CD4-positive, alpha-beta T cell treated with Interferon gamma for 1 hour (primary cell): ENCODE results near the gene LSAMP.
"Not testable (repeated sequence)": the region's sequence is repeated elsewhere in the genome, so short reads cannot be mapped to it uniquely, and the experiment has no call there.

Experiments used
- DNase-seq: peaks from one replicate; pipeline ENCODE4 v3.0.0-alpha.2; 2020

Gene LSAMP

DNA sequence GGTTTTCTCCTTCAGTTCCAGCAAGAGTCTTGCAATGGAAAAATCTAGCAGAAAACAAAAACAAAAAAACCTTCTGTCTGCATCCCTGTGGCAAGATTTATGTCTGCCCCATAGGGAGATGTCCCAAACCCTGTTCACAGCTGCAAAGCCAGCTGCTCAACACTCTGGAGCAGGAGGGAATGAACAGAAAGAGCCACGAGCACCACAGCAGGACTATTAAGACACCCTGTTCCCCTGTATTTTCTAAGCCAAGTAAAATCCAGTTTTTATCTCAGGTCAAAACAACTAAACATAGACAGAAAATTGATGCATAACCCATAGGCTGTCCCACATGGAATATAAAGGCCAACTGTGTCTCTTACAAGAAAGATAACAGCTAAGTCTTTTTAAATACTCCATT, 357.9 kb downstream of the LSAMP start:
- DNase-seq = no peak

GRCh38 chr3:116084999-116085791, 360.1 kb downstream of the LSAMP start:
- DNase-seq = no peak

DNA sequence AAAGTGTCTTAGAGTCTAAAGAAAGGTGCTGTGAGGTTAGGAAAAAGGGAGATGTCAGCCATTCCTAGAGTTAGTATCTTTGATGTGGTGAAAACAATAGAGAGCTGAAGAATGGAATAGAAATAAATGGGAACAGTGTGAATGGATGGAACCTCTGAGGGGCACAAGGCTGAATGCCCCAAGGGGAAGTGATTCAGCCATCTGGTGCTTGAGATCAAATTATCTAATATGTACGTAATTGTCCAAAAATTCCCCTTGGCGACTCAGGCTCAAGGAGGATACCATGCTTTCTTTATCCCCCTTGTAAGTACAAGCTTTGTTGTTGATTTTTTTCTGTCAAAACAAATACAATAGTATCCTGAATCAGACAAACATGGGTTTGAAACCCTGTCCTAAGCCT, 361.6 kb downstream of the LSAMP start:
- DNase-seq = no peak

GRCh38 chr3:116078561-116078960, 366.7 kb downstream of the LSAMP start:
- DNase-seq = no peak

- DNase-seq = no peak
Observed at GRCh38 chr3:116077557-116077956, 367.7 kb downstream of the LSAMP start.

DNA sequence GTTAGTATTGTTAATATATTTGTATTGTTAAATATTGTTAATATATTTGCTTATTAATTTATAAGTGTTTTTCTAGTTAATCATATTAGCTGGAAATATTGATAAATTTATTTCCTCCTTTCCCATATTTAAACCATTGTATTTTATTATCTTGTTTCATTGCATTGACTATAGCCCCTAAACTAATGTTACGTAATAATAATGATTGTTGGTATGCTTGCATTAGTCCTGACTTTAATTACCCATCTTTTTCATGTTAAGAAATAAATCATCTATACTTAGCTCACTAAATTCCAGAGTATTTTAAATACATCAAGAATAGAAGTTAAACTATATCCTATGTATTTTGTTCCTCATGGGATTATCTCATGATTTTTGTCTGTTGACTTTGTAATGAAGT, 368.2 kb downstream of the LSAMP start:
- no peak for DNase-seq

DNA sequence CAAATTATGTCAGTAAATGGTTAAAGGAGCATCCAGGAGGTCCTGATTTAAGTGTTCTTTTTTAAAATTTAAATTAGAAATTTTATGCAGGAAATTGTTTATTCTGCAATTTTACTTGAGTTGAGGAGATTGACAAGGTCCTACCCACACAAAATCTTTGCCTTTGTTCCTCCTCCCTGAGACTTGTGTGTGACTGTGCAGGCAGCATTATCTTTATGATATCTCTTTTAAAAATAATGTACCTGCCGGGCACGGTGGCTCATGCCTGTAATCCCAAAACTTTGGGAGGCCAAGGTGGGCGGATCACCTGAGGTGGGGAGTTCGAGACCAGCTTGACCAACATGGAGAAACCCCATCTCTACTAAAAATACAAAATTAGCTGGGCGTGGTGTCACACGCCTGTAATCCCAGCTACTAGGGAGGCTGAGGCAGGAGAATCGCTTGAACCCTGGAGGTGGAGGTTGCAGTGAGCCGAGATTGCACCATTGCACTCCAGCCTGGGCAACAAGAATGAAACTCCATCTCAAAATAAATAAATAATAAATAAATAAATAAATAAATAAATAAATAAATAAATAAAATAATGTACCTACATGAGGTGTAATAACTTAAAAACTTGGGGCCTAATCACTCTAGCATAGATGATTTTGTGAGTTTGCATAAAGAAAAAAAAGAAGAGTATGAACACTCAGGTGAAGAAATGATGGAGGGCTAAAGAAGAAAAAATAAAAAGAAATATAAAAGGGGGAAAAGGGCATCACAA, 374.6 kb downstream of the LSAMP start:
- not testable (repeated sequence) for DNase-seq

- no peak for DNase-seq
Observed at GRCh38 chr3:116070061-116070460, 375.2 kb downstream of the LSAMP start.

GRCh38 chr3:116069024-116069423, 376.3 kb downstream of the LSAMP start:
- no peak for DNase-seq

DNA sequence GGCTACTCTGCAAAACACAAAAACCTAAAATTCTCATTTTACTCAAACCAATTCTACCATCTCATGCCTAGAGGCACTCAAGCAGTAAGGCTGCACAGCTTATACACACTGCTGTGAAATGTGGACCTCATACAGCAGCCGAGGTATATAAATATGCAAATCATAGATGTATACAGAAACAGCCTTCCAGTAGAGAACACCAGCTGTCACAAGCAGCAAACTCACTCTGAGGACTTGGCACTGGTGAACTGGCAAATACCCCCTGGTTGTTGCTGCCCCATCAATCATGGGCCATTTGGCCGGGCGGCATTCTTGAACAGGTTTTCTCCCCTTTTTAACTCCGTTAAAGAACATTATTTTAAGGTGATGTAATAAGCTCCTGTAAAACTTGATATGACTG, 378.0 kb downstream of the LSAMP start:
- DNase-seq = no peak

DNA sequence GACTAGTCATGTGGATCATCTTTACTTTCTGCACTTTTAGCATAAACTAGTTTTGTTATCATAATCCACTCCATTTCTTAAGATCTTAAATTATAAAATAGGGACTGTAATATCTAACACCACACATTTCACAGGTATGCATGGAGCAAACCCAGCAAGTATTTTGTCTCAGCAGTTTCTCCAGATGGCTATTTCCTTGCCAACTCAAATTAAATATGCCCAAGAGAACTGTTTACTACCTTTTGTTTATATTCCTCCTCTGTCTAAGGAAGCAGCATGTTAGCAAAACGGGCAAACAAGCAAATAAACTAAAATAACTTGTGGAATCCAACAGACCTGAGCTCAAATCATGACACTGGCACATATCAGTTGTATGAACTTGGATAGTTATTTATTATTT, 379.8 kb downstream of the LSAMP start:
- no peak for DNase-seq

DNA sequence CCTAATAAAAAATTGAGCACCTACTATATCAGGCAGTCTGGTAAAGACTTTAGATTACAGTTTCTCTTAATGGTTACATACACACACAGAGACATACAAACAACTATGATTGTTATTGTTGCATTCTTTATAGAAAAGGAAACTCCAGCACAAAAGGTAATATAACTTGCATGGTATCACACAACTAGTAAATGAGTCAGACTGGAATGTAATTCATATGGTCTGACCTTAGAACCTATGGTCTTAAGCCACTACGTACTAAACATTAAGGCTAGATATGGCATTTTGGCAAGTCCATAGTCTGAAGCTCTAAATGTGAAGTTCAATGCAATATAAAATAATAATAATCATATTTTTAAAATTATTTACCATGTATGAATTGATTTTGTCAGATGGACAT, 380.6 kb downstream of the LSAMP start:
- DNase-seq = no peak

DNA sequence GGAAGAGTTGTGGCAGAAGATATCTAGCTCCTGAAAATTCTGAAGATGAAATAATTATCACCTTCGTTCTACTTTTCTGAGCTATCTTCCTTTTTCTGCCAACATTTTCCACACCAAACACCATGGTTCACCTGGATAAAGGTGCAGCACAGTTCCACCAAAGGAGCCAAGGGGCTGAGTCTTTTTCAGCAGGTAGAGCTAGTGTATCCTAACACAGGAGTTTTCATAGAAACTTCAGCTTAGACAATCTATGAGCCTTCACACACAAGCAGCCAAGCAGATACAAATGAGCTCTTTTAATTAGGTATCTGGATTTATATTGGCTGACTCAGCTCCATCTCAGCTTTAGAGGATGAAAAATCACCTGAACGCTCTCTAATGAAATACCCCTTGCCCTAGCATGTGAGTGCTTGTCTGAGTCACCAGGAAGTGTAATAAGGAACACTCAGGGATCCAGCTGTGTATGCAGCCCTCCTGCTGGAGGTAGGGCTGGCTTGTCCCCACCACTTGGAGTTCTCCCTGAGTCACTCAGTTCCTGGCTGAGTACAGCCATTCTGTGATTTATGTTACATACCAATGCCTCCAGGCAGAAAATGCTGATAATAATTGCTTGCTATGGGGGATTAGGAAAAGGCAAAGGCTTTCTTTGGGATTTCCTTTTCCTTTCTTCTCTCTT, 385.7 kb downstream of the LSAMP start:
- no peak for DNase-seq

GRCh38 chr3:116058844-116059243, 386.4 kb downstream of the LSAMP start:
- no peak for DNase-seq

GRCh38 chr3:116057400-116058006, 387.8 kb downstream of the LSAMP start:
- DNase-seq = no peak

DNA sequence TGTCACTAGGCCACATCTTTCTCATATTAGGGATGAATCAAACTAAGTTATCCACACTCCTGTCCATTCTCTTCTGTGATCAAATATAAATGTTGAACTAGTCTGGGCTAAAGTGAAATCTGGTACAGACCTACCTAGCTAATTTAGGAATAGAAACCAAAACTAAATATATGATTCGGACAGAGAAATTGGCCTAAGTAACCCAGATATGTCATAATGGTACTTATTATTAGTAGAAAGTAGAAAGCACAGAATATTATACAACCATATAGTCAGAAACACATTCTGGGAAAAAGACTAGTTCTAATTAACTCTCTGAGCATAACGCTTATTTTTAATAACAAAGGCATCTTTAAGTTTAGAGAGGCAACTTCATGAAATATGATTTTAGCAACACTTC, 389.0 kb downstream of the LSAMP start:
- DNase-seq = no peak

DNA sequence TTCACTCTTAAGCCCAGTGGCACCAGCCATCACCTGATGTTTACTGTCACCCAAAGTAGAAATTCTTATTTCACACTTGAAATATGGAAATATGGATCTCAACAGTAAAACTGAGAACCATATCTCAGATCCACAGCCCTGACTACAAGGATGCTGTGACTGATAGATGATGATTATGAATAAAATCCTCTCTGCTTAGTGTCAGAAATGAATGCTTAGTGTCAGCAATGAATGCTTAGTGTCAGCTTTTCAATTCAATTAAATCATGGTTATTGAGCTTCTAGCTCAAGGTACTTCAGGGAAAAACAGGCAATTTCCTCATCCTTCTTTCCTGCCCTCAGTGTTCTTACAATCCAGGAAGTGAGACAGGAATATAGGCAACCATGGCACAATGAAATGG, 392.3 kb downstream of the LSAMP start:
- DNase-seq = no peak

DNA sequence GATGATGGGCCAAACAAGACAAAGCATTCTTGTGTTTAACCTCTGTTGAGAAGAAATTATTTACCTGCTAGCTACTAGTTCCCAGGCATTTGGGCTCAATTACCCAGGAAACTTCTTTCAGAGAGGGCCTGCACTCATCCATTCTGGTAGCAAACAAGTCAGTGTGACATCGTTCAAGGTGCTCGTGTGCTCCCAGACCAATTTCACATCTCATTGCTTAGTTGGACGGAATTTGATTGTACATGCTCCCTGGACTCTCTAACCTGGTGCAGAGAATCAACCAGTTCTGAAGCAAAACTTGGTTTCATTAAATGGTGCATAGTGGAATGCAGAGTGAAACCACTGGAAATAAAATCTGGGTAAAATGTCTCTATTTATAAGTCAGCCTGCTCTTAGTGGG, 392.7 kb downstream of the LSAMP start:
- DNase-seq = no peak

- DNase-seq = no peak
Observed at GRCh38 chr3:116051586-116051985, 393.7 kb downstream of the LSAMP start.

GRCh38 chr3:116051040-116051439, 394.2 kb downstream of the LSAMP start:
- DNase-seq = no peak

- no peak for DNase-seq
Observed at GRCh38 chr3:116050311-116050915, 394.9 kb downstream of the LSAMP start.

DNA sequence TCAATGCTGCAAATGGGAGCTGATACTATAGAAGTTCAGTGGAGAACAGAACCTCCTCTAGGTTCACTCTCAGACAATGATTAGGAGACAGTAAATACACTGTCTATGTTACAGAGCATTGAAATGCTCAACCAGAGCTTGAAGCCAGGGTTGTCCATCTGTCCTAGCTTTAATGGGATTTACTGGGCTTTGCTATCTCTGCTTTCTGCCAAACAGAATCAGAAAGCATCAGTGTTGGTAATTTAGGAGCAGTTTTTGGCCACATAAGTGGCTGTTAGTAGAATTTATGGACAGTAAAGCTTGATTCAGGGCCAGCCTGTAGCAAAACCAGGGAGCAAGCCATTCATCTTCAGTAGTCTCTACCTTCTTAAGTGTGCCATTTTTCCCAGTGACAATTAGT, 396.3 kb downstream of the LSAMP start:
- DNase-seq = no peak

DNA sequence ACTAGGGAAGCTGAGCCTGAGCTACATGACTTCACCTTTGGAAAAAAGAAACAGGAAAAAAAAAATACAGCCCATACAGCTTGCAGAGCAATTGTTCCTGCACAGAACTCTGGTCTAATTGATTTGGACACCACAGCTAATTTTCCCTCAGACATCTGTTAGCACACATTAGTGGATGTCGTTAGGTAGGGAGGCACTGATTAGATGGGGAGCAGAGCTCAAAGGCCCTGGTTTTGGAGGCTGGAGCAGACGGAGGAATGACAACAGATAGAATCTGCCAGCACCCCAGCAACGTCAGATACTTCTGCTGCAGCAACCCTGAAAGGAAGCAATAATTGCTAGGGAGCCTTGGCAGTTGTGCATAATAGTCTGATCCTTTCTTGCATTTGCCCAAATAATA, 398.9 kb downstream of the LSAMP start:
- DNase-seq = no peak
